NB4 (cell line): ENCODE results near the gene MRPL12.

Source experiments
- DNase-seq: peaks from one replicate; pipeline ENCODE4 v3.0.0; 2010; ENCODE audit warnings: low read depth
- H3K4me3 ChIP-seq: one replicate; pipeline ENCODE4 v1.5.1; 2011; ENCODE audit warnings: mild to moderate bottlenecking, low read depth, low read length, moderate library complexity
- MYC ChIP-seq: IDR thresholded peaks from 2 replicates; pipeline ENCODE4 v1.6.1; 2011; ENCODE audit warnings: low read depth, low read length
- POLR2A ChIP-seq: IDR thresholded peaks from 2 replicates; pipeline ENCODE4 v1.6.1; 2011; ENCODE audit warnings: mild to moderate bottlenecking; ENCODE audit not compliant: insufficient read length; ENCODE audit errors: extremely low read depth
- TF ChIP-seq, protein P1 (sequence below): IDR thresholded peaks from 2 replicates; pipeline ENCODE4 v1.6.1; 2011; ENCODE audit warnings: low read depth, low read length
- TF ChIP-seq, protein P2 (sequence below): IDR thresholded peaks from one replicate; pipeline ENCODE4 v1.5.1; 2012; ENCODE audit warnings: low read depth, low read length

Gene MRPL12

DNA sequence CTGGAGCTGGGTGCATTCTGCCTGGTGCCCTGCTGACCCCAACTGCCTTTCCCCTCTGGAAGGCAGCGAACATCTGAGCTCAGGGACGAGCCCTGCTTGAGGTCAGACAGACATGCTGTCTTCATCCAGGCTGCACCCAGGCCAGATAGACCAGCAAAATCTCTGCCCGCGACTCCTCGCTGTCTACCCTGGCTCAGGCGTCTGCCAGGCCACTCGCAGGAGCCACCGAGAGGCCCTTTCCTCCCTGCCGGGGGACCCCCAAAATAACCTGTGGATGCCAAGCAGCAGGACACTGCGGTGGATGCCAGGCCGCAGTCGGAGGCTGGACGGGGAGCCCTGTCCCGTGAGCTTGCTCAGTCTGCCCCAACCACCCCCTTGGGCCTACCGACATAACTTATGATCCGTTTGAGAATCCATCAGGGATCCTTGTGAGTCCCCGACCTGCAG, 5.6 kb downstream of the MRPL12 start:
- H3K4me3 ChIP-seq, result no peak overlapping the region
- TF ChIP-seq MYC (no peak), POLR2A (no peak)
- TF ChIP-seq, protein P1, sequence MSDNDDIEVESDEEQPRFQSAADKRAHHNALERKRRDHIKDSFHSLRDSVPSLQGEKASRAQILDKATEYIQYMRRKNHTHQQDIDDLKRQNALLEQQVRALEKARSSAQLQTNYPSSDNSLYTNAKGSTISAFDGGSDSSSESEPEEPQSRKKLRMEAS, result no peak
- TF ChIP-seq, protein P2, sequence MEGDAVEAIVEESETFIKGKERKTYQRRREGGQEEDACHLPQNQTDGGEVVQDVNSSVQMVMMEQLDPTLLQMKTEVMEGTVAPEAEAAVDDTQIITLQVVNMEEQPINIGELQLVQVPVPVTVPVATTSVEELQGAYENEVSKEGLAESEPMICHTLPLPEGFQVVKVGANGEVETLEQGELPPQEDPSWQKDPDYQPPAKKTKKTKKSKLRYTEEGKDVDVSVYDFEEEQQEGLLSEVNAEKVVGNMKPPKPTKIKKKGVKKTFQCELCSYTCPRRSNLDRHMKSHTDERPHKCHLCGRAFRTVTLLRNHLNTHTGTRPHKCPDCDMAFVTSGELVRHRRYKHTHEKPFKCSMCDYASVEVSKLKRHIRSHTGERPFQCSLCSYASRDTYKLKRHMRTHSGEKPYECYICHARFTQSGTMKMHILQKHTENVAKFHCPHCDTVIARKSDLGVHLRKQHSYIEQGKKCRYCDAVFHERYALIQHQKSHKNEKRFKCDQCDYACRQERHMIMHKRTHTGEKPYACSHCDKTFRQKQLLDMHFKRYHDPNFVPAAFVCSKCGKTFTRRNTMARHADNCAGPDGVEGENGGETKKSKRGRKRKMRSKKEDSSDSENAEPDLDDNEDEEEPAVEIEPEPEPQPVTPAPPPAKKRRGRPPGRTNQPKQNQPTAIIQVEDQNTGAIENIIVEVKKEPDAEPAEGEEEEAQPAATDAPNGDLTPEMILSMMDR, result no peak
- DNase-seq, result no peak

DNA sequence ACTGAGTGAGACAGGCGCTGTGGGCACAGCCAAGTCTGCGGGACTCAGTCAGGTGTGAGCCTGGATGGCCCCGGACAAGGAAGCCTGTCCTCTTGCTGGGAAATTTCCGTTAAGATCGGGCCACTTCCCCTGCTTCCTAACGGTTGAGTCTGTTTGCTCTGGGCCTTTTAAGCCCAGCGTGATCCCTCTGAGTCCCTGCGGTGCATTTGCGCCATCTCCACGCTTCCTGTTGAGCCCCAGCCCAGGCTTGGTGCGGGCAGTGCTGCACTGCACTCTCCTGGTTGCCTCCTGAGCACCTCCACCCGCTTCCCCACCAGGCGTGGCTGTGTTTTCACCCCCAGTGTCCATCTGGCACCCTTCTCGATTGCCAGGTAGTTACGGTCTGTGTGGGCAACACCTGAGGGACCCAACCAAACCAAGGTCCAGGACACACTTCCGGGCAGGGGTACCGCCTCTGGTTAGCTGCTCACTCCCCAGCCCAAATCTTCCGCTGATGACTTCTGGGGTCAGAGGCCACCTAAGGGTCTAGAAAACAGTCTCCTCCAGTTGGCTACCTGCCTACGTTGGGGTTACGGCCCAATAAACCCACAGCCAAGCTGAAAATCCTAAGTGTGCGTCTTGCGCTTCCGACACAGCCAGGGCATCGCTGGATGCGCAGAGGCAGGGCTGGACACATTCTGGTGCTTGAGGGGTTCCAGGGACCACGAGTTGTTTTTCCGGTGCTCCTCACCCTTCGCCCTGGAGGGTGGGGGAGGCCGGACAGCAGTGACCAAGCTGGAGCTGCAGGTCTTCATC, 7.5 kb downstream of the MRPL12 start:
- peak overlapping the region; percentile 67 for H3K4me3 ChIP-seq
- TF ChIP-seq, protein P1, result peak; percentile 69; the same call in 1 of the 2 replicates
- TF ChIP-seq POLR2A, result peak; percentile 67
- TF ChIP-seq, protein P2, result no peak
- peak; percentile 11; the same call in 1 of the 2 replicates for TF ChIP-seq MYC
- peak; percentile 94 for DNase-seq

DNA sequence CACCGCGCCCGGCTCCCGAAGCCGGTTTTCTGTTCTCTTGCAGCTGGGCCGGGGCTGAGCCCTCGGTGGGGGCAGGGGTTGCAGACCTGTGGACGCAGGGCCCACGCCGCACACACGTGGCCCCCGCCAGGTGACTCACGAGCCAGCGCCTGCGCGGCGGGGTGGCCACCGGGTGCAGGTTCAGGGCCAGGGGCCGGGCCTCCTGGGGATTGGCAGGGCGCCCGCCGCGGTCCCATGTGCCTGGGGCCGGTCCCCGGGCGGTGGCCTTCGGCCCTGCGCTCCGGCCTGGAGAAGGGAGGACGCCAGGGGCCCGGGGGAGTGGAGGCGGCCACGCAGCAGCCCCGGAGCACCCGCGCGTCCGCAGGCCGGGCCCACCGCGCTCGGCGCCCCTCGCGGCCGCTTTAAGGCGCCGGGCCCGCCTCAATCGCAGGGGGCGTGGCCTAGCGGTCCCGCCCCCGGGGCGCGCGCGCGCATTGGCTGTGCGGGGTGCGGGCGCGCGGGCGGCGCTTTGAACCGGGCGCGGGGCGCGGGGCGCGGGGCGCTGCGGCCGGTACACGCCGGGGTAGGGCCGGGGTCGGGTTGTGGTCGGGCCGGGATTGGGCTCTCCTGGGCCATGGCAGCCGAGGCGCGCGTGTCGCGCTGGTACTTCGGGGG, 8.8 kb downstream of the MRPL12 start, which contains the start of gene SLC25A10:
Gene SLC25A10, plus strand, starts transcription at position 471 of the 654 bp plus-strand sequence. Its CDS starts 143 bp downstream, at position 614.
- TF ChIP-seq, protein P1, result peak; percentile 95
- peak; percentile 94 for TF ChIP-seq MYC
- TF ChIP-seq, protein P2, result no peak
- peak; percentile 32 for TF ChIP-seq POLR2A
- H3K4me3 ChIP-seq, result peak within 1 kb of the TSS; percentile 84
- peak; percentile 89 for DNase-seq

DNA sequence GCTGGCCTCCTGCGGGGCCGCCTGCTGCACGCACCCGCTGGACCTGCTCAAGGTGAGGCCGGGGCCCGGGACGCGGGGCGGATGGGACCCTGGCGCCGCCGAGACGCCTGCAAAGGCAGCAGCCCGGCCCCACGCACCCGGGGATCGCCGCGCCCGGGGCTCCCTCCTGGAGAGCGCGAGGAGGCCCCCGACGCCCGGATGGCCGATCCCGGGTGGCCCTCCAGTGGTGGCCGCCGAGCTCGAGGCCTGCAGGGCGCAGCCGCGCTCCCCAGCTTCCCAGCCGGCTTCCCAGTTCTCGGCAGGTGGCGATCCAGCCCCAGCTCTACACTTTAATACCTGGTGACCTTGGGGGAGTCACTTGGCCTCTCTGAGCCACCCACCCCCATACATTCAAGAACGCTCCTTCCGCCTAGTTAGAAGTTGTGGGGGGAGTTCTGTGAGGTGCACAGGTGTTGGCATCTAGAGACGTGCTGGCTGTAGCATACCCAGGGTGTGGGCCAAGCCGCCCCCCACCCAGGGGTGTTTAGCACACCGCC, 9.4 kb downstream of the MRPL12 start:
- TF ChIP-seq, protein P1, result no peak
- TF ChIP-seq MYC (no peak), POLR2A (no peak)
- TF ChIP-seq, protein P2, result no peak
- peak overlapping the region; percentile 84 for H3K4me3 ChIP-seq
- peak; percentile 55 for DNase-seq

DNA sequence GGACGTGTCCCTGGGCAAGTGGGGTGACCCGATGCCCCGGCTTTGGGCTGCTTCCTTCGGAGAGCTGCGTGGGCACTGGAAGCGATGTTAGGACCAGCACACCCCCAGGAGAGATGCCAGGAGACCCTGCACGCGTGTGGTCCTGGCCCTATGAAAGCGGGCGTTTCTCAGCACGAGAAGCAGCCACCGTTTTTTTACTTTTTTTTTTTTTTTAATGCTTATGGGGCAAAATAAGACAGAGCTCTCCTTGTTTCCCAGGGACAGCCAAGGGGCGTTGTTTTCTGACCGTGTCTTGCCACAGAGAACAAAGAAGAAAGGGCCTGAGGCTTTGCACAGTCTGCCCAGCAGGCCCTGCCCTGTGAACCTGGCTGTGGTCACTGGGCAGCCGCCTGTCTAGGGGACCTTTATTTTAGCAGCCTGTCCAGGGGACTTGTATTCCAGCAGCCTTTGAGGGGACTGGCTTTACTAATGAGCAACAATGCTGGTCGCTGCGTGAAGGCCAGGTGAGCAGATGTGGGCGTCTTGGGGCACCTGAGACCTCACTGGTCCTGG, 9.9 kb downstream of the MRPL12 start:
- DNase-seq, result no peak
- TF ChIP-seq, protein P1, result no peak
- no peak for TF ChIP-seq POLR2A
- TF ChIP-seq, protein P2, result no peak
- no peak for TF ChIP-seq MYC
- H3K4me3 ChIP-seq, result peak overlapping the region; percentile 84
